SK-N-SH (cell line): ENCODE data around the gene TADA3. TPM values are rescaled to one million over a fixed set of nuclear protein-coding genes. Genes with fewer than 3 reads are reported as not detected.

ENCODE experiments used
- CTCF ChIA-PET: fragments of 300-600, 350-600 bp; formaldehyde crosslinking; extraction: SDS; loops from one replicate; lab custom pipeline; 2021; lab: Yijun Ruan, JAX
- POLR2A ChIA-PET: fragments of 350-600 bp; sonication (Branson Sonifier 250); formaldehyde crosslinking; extraction: SDS; loops from one replicate; lab custom pipeline; 2020; ENCODE audit warnings: antibody characterized with exemption, inconsistent platforms; lab: Yijun Ruan, JAX
- DNase-seq: peaks from one replicate; pipeline ENCODE4 v3.0.0; 2012
- H2AFZ ChIP-seq: fragments of 200-600 bp; sonication (generic); 2 replicates; pipeline ENCODE4 v1.8.1; 2016; ENCODE audit warnings: antibody characterized with exemption, mild to moderate bottlenecking, low read depth
- H3F3A ChIP-seq: fragments of 200-600 bp; sonication (generic); replicated peaks from 2 replicates; pipeline ENCODE3; 2016; ENCODE audit warnings: antibody characterized with exemption, mild to moderate bottlenecking; ENCODE audit not compliant: insufficient read depth
- H3K27ac ChIP-seq, 2 experiments: fragments of 200-500 bp in 1 of 2; fragments of 200-600 bp in 1 of 2; sonication (Bioruptor generic) in 1 of 2; sonication (generic), shearing (Covaris generic) in 1 of 2; 2 replicates each; pipeline versions ENCODE4 v1.5.1 to v1.6.1; 2014 to 2016; ENCODE audit warnings: low read depth in 2 of 2, inconsistent platforms in 1 of 2, low read length in 1 of 2, mild to moderate bottlenecking in 1 of 2, mixed read lengths in 1 of 2
- H3K27me3 ChIP-seq: fragments of 200-600 bp; sonication (generic), shearing (Covaris generic); 2 replicates; pipeline ENCODE4 v1.6.1; 2016; ENCODE audit warnings: mixed run types; ENCODE audit not compliant: insufficient read depth
- H3K36me3 ChIP-seq, 2 experiments: fragments of 200-500 bp in 1 of 2; fragments of 200-600 bp in 1 of 2; sonication (Bioruptor generic) in 1 of 2; sonication (generic) in 1 of 2; replicated peaks in 1 of 2; 2 replicates each; pipeline versions ENCODE3 to v1.5.1; 2014 to 2016; ENCODE audit warnings: low read length in 1 of 2, mild to moderate bottlenecking in 1 of 2; ENCODE audit not compliant: insufficient read depth in 2 of 2, control insufficient read depth in 1 of 2
- H3K4me1 ChIP-seq, 2 experiments: fragments of 200-500 bp in 1 of 2; fragments of 200-600 bp in 1 of 2; sonication (Bioruptor generic) in 1 of 2; sonication (generic), shearing (Covaris generic) in 1 of 2; 2 replicates each; pipeline versions ENCODE4 v1.5.1 to v1.6.1; 2014 to 2016; ENCODE audit warnings: low read depth in 1 of 2, low read length in 1 of 2, mixed run types in 1 of 2; ENCODE audit not compliant: insufficient read depth in 2 of 2, control insufficient read depth in 1 of 2
- H3K4me2 ChIP-seq: fragments of 200-600 bp; sonication (generic), shearing (Covaris generic); 2 replicates; pipeline ENCODE4 v1.6.1; 2017; ENCODE audit warnings: mixed run types
- H3K4me3 ChIP-seq, 2 experiments: fragments of 200-500 bp in 1 of 2; fragments of 200-600 bp in 1 of 2; sonication (Bioruptor generic) in 1 of 2; sonication (generic), shearing (Covaris generic) in 1 of 2; 2 replicates each; pipeline versions ENCODE4 v1.5.1 to v1.8.1; 2014 to 2016; ENCODE audit warnings: low read depth in 2 of 2, inconsistent platforms in 1 of 2, low read length in 1 of 2, mild to moderate bottlenecking in 1 of 2, mixed read lengths in 1 of 2, moderate library complexity in 1 of 2
- H3K79me2 ChIP-seq: fragments of 200-600 bp; sonication (generic); 2 replicates; pipeline ENCODE4 v1.8.1; 2017; ENCODE audit warnings: mild to moderate bottlenecking; ENCODE audit not compliant: insufficient read depth
- H3K9ac ChIP-seq: fragments of 200-600 bp; sonication (generic); 2 replicates; pipeline ENCODE4 v1.6.1; 2017; ENCODE audit warnings: mixed run types
- H3K9me2 ChIP-seq: fragments of 200-600 bp; sonication (generic); 2 replicates; pipeline ENCODE4 v1.6.1; 2017; ENCODE audit warnings: mixed run types
- H3K9me3 ChIP-seq: fragments of 200-600 bp; sonication (generic); 2 replicates; pipeline ENCODE4 v1.6.1; 2017; ENCODE audit warnings: mixed run types, mild to moderate bottlenecking, moderate library complexity
- H4K20me1 ChIP-seq: fragments of 200-600 bp; sonication (generic); 2 replicates; pipeline ENCODE4 v1.6.1; 2017; ENCODE audit warnings: mild to moderate bottlenecking, mixed run types; ENCODE audit not compliant: insufficient read depth
- CHD2 ChIP-seq: fragments of 150-350 bp; IDR thresholded peaks from 2 replicates; pipeline ENCODE4 v1.6.1; 2018; ENCODE audit warnings: low read length; ENCODE audit not compliant: partially characterized antibody
- ELF1 ChIP-seq: IDR thresholded peaks from 2 replicates; pipeline ENCODE4 v1.4.0; 2012
- EZH2phosphoT487 ChIP-seq: fragments of 200-600 bp; sonication (generic); IDR thresholded peaks from 2 replicates; pipeline ENCODE4 v1.6.1; 2017; ENCODE audit warnings: low read depth, mixed run types, mild to moderate bottlenecking, antibody characterized with exemption, moderate library complexity, borderline replicate concordance
- FOXJ3 ChIP-seq: sonication (generic); formaldehyde crosslinking; IDR thresholded peaks from 2 replicates; pipeline ENCODE4 v1.5.1; 2020; ENCODE audit warnings: mild to moderate bottlenecking, missing genetic modification reagents
- FOXM1 ChIP-seq: IDR thresholded peaks from 2 replicates; pipeline ENCODE4 v1.4.0; 2012; ENCODE audit warnings: low read depth, mild to moderate bottlenecking
- GABPA ChIP-seq: IDR thresholded peaks from 2 replicates; pipeline ENCODE4 v1.4.0; 2012; ENCODE audit warnings: low read depth, mild to moderate bottlenecking
- JUND ChIP-seq: IDR thresholded peaks from 2 replicates; pipeline ENCODE4 v1.4.0; 2012
- MAX ChIP-seq: IDR thresholded peaks from 2 replicates; pipeline ENCODE4 v1.4.0; 2012; ENCODE audit warnings: low read depth
- MXI1 ChIP-seq: IDR thresholded peaks from 2 replicates; pipeline ENCODE4 v1.6.1; 2012; ENCODE audit warnings: mild to moderate bottlenecking, low read depth, low read length, improper control_type of control experiment
- NRF1 ChIP-seq: IDR thresholded peaks from 2 replicates; pipeline ENCODE4 v1.6.1; 2012; ENCODE audit warnings: low read depth, mild to moderate bottlenecking, low read length
- PBX3 ChIP-seq: IDR thresholded peaks from 2 replicates; pipeline ENCODE4; 2012
- RCOR1 ChIP-seq: fragments of 150-350 bp; IDR thresholded peaks from 2 replicates; pipeline ENCODE4 v1.6.1; 2017; ENCODE audit warnings: antibody characterized with exemption, low read length
- REST ChIP-seq: IDR thresholded peaks from 2 replicates; pipeline ENCODE4 v1.6.1; 2012; ENCODE audit warnings: mild to moderate bottlenecking, low read depth, low read length, moderate library complexity
- RFX5 ChIP-seq: IDR thresholded peaks from 2 replicates; pipeline ENCODE4 v1.6.1; 2012; ENCODE audit warnings: mild to moderate bottlenecking, improper control_type of control experiment, low read length
- RXRA ChIP-seq: IDR thresholded peaks from 2 replicates; pipeline ENCODE4 v1.4.0; 2012; ENCODE audit warnings: low read depth, mild to moderate bottlenecking, borderline replicate concordance
- SIN3A ChIP-seq: IDR thresholded peaks from 2 replicates; pipeline ENCODE4 v1.6.1; 2012; ENCODE audit warnings: low read depth, mild to moderate bottlenecking, low read length, moderate library complexity, borderline replicate concordance
- TAF1 ChIP-seq: IDR thresholded peaks from 2 replicates; pipeline ENCODE4 v1.6.1; 2012; ENCODE audit warnings: low read depth, mild to moderate bottlenecking, low read length, moderate library complexity, borderline replicate concordance
- TCF12 ChIP-seq: IDR thresholded peaks from 2 replicates; pipeline ENCODE4 v1.4.0; 2012
- TEAD4 ChIP-seq: IDR thresholded peaks from 2 replicates; pipeline ENCODE4 v1.4.0; 2012; ENCODE audit warnings: mild to moderate bottlenecking, borderline replicate concordance; ENCODE audit not compliant: insufficient read depth
- USF2 ChIP-seq: fragments of 150-350 bp; IDR thresholded peaks from 2 replicates; pipeline ENCODE4 v1.6.1; 2017; ENCODE audit warnings: antibody characterized with exemption, low read length, low read depth, borderline replicate concordance
- ZBTB33 ChIP-seq: IDR thresholded peaks from 2 replicates; pipeline ENCODE4 v1.4.0; 2012; ENCODE audit warnings: low read depth, borderline replicate concordance
- WGBS: methylation state at CpG from one replicate; pipeline ENCODE4 v1.1.6; 2017; ENCODE audit warnings: low lambda C conversion rate; 5-methylcytosine and 5-hydroxymethylcytosine counted together
- polyA plus RNA-seq, 3 experiments: library from polyadenylated mRNA; depleted of rRNA; stranded (reverse); fragments of >200 nt; gene quantifications; 2 replicates each; pipeline ENCODE4 v1.2.3, GENCODE V29; 2012

The TADA3 gene
- polyA plus RNA-seq, 1 of the 3 experiments (the other 2 are of a cell fraction) = 102 TPM

DNA sequence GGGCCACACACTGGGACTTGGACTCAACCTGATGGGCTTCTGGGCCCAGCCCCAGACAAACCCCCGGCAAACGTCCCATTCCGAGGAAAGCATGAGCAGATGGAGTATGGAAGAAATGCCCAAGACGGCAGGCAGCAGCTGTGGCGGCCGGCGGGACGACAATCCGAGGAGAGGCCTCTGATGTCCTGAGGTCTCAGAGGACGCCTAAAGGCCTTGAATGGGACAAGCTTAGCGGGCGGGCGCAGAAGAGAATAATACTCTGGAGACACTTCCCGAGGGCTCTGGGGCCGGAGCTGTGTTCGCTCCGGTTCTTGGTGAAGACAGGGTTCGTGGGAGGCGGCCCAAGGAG lies 43.0 kb downstream of the TADA3 start:
- Histone ChIP-seq H3K4me2 (peak overlapping the region; percentile 97), H3K9me3 (no peaks in the 10 kb centered on the region), H3K4me1 (peaks cover 17 to 24% of the 10 kb centered on the region in 2 experiments), H3K36me3 (peaks cover 41 to 50% of the 10 kb centered on the region in 2 experiments), H3K79me2 (peaks cover 31% of the 10 kb centered on the region), H3K9ac (peak overlapping the region; percentile 74), H3F3A (peaks cover 32% of the 10 kb centered on the region), H3K4me3 (peak overlapping the region; percentile 79 to 99), H3K27ac (peak overlapping the region; percentile 93 to 98), H2AFZ (peak overlapping the region; percentile 90), H3K9me2 (no peaks in the 10 kb centered on the region), H3K27me3 (no peaks in the 10 kb centered on the region), H4K20me1 (no peaks in the 10 kb centered on the region)
- ChIA-PET POLR2A (interaction anchor here (0.6 to 3.3 kb wide), 14 partner anchors 11 to 386 kb away, joined by 3 to 22 read pairs (median 4); partner anchors contain the start of genes ARPC4, BRPF1, CAMK1 and MTMR14), CTCF (interaction anchor here (0.8 to 1.3 kb wide), 5 partner anchors 16 to 396 kb away, joined by 3 to 5 read pairs (median 3); partner anchors contain the start of gene BRPF1)
- DNase-seq = no peak
- 14% methylated on average over 19 of the region's 19 CpGs for WGBS
- TF ChIP-seq CHD2 (no peak), RXRA (no peak), ELF1 (no peak), USF2 (no peak), RFX5 (no peak), FOXJ3 (CRISPR knock-in tag) (no peak), FOXM1 (no peak), SIN3A (no peak), EZH2phosphoT487 (no peak), JUND (no peak), GABPA (no peak), MXI1 (no peak), TAF1 (no peak)

GRCh38 chr3:9748031-9748430 lies 44.2 kb downstream of the TADA3 start:
- CTCF ChIA-PET = no interaction called here
- no peak for TF ChIP-seq TEAD4
- no peak for TF ChIP-seq ZBTB33
- TF ChIP-seq REST = no peak
- TF ChIP-seq MAX = no peak
- TF ChIP-seq GABPA = no peak
- TF ChIP-seq RCOR1 = no peak
- TF ChIP-seq USF2 = no peak
- TF ChIP-seq PBX3 = no peak
- TF ChIP-seq FOXJ3 (CRISPR knock-in tag) = no peak
- no peak for TF ChIP-seq TCF12
- TF ChIP-seq NRF1 = no peak

More at GRCh38 chr3:9748031-9748430, 44.2 kb downstream of the TADA3 start:
- H3K4me1 ChIP-seq = peaks cover 17 to 24% of the 10 kb centered on the region in 2 experiments
- H3K79me2 ChIP-seq = peaks cover 31% of the 10 kb centered on the region
- peaks cover 32% of the 10 kb centered on the region for H3F3A ChIP-seq
- H3K9ac ChIP-seq = no peak overlapping the region
- DNase-seq = no peak
- H3K9me2 ChIP-seq = no peaks in the 10 kb centered on the region
- no peaks in the 10 kb centered on the region for H3K27me3 ChIP-seq
- H3K9me3 ChIP-seq = no peaks in the 10 kb centered on the region
- no peak overlapping the region for H3K4me3 ChIP-seq
- H3K36me3 ChIP-seq = peaks cover 48 to 60% of the 10 kb centered on the region in 2 experiments
- no peaks in the 10 kb centered on the region for H4K20me1 ChIP-seq
- H2AFZ ChIP-seq = no peak overlapping the region
- POLR2A ChIA-PET = no interaction called here
- no peak overlapping the region for H3K4me2 ChIP-seq
- no peak overlapping the region for H3K27ac ChIP-seq
- 90% methylated on average over 2 of the region's 2 CpGs for WGBS
